G401 (cell line): ENCODE results near the gene ANKS6. TPM values are rescaled to one million over a fixed set of nuclear protein-coding genes. Genes with fewer than 3 reads are reported as not detected.

Experiments used
- DNase-seq: peaks from one replicate; pipeline ENCODE4 v3.0.0-alpha.2; 2015; ENCODE audit warnings: low spot score
- in situ Hi-C: cut with HindIII; loops from 2 replicates; pipeline ENCODE4 v1.10.0; 2016; ENCODE audit warnings: low sequenced_read_pairs, mixed read lengths
- total RNA-seq: library from RNA; depleted of rRNA; stranded (reverse); fragments of >200 nt; shearing (Covaris generic); gene quantifications from 2 replicates; pipeline ENCODE4 v1.2.3, GENCODE V29; 2014

The ANKS6 gene
- total RNA-seq, 1 experiment from 2014 or later = 55.6 TPM

- in situ Hi-C loops = no loop called here
- DNase-seq = no peak
Observed at GRCh38 chr9:98819231-98819630, 22.9 kb upstream of the ANKS6 start.

DNA sequence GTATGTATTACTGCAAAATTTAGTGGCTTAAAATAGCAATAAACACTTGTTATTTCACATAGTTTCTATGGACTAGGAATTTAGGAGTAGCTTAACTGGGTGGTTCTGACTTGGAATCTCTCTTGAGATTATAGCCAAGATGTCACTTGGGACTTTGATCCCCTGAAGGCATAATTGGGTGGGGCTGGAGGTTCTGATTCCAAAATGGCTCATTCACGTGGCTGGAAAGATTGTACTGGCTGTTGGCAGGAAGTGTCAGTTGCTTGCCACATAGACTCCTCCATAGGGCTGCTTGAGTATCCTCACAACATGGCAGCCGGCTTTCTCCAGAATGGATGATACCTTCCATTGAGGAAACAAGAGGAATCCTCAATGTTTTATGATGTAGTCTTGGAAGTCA, 22.4 kb upstream of the ANKS6 start:
- no peak for DNase-seq
- in situ Hi-C loops = no loop called here

- in situ Hi-C loops = no loop called here
Observed at GRCh38 chr9:98815391-98815951, 19.1 kb upstream of the ANKS6 start.

GRCh38 chr9:98811051-98811650, 14.8 kb upstream of the ANKS6 start:
- DNase-seq = no peak
- in situ Hi-C loops = no loop called here

More at GRCh38 chr9:98815391-98815951, 19.1 kb upstream of the ANKS6 start:
- no peak for DNase-seq

DNA sequence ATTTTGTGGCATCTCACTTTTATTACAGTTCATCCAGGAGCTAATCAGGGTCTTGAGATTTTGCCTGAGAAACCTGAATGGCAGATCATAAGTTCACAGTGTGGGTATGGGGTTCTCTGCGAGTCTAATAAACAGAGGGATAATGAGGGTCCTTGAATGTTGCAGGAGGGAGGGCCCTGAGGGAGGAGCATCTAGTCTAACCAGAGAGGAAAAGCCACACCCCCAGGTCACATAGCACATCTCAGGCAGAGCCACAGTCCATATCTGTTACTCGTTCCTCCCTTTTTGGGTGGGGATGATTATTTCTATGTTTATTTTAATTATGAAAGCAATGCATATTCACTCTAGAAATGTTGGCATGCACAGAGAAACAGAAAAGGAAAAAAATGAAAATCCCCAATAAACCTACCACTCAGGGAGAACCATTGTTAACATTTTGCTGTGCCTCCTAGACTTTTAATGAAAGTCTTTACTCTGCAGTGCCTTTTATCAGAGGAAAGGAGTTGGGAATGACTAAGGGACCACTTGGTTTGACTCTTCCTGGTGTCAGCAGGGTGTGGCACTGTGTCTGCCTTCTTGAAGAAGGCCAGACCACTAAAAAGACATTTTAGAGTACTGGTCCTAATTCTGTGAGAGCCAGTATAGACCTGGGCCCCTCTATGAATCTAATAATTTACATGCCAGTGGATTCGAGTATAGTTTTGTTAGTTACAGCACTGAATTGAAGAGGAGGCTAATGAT, 13.9 kb upstream of the ANKS6 start:
- no peak for DNase-seq
- in situ Hi-C loops = no loop called here

GRCh38 chr9:98809311-98810101, 13.2 kb upstream of the ANKS6 start:
- in situ Hi-C loops = no loop called here
- peak; percentile 48 for DNase-seq

DNA sequence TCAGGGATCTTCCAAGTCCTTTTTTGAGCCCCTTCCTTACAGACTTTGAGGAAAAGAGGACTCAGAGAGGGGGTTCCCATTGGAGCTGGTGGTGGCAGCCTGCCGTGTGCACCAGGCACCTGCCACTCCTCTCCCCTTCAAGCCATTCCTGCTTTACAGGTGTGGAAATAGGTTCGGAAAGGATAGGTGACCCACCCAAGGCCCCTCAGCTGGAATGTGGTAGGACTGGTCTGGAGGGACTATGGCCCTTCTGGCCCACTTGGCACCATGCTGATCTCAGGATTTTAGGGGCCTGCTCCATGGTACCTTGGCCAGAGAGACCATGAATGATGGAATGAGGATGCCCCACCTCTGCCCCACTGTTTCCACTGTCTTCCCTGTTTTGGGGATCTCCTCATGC, 12.5 kb upstream of the ANKS6 start:
- in situ Hi-C loops = no loop called here
- no peak for DNase-seq

DNA sequence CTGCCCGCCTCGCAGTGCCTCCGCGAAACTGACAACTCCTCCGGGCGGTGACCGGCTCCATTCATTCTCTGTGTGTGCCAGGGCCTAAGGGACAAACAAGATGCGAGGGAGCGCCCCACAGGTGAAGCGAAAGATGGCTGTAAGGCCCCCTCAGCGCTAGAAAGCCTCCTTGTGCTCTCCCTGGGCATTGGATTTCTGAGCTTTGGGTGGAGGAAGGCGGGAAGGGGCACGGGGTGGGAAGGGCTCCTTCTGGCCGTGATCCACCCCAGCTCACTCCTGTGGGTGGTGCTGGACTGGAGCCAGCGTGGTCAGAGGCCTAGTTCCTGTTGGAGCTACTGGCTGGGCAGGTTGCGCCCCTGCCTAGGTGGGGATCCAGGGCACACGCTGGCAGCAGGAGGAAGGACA, 12.1 kb upstream of the ANKS6 start:
- in situ Hi-C loops = no loop called here

GRCh38 chr9:98807814-98808195, 11.4 kb upstream of the ANKS6 start:
- peak; percentile 37 for DNase-seq
- in situ Hi-C loops = no loop called here

More for the DNA sequence above, 12.1 kb upstream of the ANKS6 start:
- DNase-seq = peak; percentile 57

GRCh38 chr9:98807070-98807813, 10.9 kb upstream of the ANKS6 start, which contains the start of gene GALNT12:
Gene GALNT12, plus strand, starts transcription at chr9:98807670. Its CDS starts 29 bp downstream, at chr9:98807699.
- peak; percentile 44 for DNase-seq
- in situ Hi-C loops = no loop called here

DNA sequence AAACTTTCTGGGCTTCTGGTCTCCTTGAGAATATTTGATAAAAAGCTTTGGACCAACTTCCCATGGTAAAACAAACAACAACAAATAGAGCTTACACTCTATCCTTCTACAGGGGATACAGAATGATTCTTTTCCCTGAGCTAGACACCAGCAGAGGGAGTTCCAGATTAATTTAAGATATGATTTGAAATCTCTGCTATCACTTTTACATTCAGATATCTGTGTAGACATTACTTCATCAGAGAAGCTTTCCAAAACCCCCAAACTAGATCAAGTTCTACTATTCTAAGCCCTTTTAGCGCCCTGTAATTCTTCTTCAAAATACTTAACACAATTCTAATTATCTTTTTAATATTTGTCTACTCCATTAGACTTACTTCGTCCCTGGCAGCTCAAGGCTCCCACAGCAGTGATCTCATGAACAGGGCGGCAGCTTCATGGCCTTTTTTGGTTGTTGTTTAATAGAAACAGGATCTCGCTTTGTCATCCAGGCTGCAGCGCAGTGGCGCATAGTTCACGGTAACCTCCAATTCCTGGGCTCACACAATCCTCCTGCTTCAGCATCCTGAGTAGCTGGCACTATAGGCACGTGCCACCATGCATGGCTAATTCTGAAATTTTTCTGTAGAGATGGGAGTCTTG, 10.2 kb upstream of the ANKS6 start:
- in situ Hi-C loops = no loop called here
- DNase-seq = peak; percentile 85

- in situ Hi-C loops = no loop called here
- peak; percentile 57 for DNase-seq
Observed at GRCh38 chr9:98805506-98806272, 9.3 kb upstream of the ANKS6 start.

- DNase-seq = no peak
- in situ Hi-C loops = no loop called here
Observed at GRCh38 chr9:98804083-98804482, 7.7 kb upstream of the ANKS6 start.

DNA sequence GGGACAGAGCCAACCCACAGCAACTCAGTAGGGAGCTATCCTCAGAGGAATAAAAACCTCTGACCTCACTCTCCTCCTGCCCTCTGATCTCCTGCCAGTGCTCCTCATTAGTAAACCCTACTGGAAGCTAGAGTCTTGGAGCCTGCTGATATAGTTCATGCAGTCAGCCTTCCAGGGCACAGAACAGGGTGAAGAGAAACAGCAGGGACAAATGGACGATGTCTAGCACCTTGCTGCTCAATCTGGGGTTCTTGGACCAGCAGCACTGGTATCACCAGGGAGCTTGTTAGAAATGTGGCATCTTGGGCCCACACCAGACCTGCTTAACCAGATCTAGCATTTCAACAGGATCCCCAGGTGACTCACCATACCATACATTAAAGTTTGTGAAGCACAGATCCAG, 5.6 kb upstream of the ANKS6 start:
- peak; percentile 61 for DNase-seq
- in situ Hi-C loops = no loop called here

- in situ Hi-C loops = no loop called here
- peak; percentile 91 for DNase-seq
Observed at GRCh38 chr9:98801561-98801960, 5.2 kb upstream of the ANKS6 start.

- in situ Hi-C loops = no loop called here
- DNase-seq = no peak
Observed at GRCh38 chr9:98798254-98798653, 1.9 kb upstream of the ANKS6 start.

GRCh38 chr9:98797491-98797890, 1.1 kb upstream of the ANKS6 start:
- in situ Hi-C loops = no loop called here
- DNase-seq = no peak

DNA sequence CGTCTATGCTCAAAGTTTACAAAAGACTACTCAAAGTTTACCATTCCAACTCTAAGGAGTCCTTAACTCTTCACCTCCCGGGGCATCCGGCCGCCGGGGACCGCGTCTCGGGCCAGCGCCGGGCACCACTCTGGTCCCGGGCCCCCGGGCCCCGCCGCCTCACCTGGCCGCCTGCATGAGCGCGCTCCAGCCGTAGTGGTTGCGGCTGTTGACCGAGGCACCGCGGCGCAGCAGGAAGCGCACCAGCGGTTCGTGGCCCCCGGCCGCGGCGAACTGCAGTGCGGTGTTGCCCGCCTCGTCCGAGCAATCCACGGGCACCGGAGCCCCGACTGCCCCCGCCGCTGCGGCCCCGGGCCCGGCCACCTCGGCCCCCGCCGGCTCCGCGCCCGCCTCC, 388 bp downstream of the ANKS6 start:
- DNase-seq = peak; percentile 25
- in situ Hi-C loops = no loop called here
